Activated T-cell treated with anti-CD3 and anti-CD28 coated beads for 24 hours (primary cell): Measurements from ENCODE around the gene CISTR.
"Not testable (repeated sequence)": the region's sequence is repeated elsewhere in the genome, so short reads cannot be mapped to it uniquely, and the experiment has no call there.

ENCODE experiments used
- DNase-seq: peaks from one replicate; pipeline ENCODE4 v3.0.0-alpha.2; 2020; ENCODE audit warnings: low read depth

CISTR gene

GRCh38 chr12:53718567-53718966 lies 33.2 kb downstream of the CISTR start:
- DNase-seq, result not testable (repeated sequence)

- DNase-seq, result no peak
These were observed 34.5 kb downstream of the CISTR start for GRCh38 chr12:53717319-53717718.

- DNase-seq, result no peak
These were observed 37.8 kb downstream of the CISTR start for GRCh38 chr12:53714004-53714403.

GRCh38 chr12:53713516-53713915 lies 38.3 kb downstream of the CISTR start:
- no peak for DNase-seq

- no peak for DNase-seq
These were observed 39.6 kb downstream of the CISTR start for GRCh38 chr12:53712059-53712643.

GRCh38 chr12:53710091-53710490 lies 41.7 kb downstream of the CISTR start:
- no peak for DNase-seq

- DNase-seq, result no peak
These were observed 42.1 kb downstream of the CISTR start for GRCh38 chr12:53709671-53710070.

- no peak for DNase-seq
These were observed 45.7 kb downstream of the CISTR start for GRCh38 chr12:53706080-53706479.

- DNase-seq, result no peak
These were observed 48.0 kb downstream of the CISTR start for GRCh38 chr12:53703756-53704155.

- DNase-seq, result peak; percentile 64
These were observed 50.1 kb downstream of the CISTR start for GRCh38 chr12:53701518-53702264.

GRCh38 chr12:53700567-53700966 lies 51.2 kb downstream of the CISTR start:
- DNase-seq, result no peak

GRCh38 chr12:53699678-53700025 lies 52.1 kb downstream of the CISTR start:
- DNase-seq, result no peak

- DNase-seq, result no peak
These were observed 52.7 kb downstream of the CISTR start for GRCh38 chr12:53698948-53699677.

GRCh38 chr12:53696655-53697331 lies 55.0 kb downstream of the CISTR start:
- no peak for DNase-seq
